ENCODE data around the gene BRF1.

DNA sequence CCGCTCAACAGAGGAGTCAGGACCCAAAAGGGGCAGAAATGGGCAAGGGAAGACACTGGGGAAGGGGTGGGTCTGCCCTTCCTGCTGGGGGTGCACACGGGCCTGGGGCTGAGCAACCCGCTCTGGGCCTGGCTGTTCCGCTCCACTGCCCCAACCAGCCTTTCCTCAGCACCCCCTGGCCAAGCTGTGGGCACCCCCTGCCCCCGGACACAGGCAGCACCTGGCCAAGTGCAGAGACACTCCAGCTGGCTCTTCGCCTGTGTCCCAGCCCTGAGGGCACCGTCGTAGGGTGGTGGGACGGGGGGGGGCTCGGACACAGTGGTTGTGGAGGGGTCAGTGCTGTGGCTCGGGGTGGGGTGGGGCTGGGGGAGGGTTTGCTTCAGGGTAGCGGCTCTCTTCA lies 24.1 kb upstream of the BRF1 start:
- TF ChIP-seq, protein P1, sequence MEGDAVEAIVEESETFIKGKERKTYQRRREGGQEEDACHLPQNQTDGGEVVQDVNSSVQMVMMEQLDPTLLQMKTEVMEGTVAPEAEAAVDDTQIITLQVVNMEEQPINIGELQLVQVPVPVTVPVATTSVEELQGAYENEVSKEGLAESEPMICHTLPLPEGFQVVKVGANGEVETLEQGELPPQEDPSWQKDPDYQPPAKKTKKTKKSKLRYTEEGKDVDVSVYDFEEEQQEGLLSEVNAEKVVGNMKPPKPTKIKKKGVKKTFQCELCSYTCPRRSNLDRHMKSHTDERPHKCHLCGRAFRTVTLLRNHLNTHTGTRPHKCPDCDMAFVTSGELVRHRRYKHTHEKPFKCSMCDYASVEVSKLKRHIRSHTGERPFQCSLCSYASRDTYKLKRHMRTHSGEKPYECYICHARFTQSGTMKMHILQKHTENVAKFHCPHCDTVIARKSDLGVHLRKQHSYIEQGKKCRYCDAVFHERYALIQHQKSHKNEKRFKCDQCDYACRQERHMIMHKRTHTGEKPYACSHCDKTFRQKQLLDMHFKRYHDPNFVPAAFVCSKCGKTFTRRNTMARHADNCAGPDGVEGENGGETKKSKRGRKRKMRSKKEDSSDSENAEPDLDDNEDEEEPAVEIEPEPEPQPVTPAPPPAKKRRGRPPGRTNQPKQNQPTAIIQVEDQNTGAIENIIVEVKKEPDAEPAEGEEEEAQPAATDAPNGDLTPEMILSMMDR (IDR thresholded peaks at IDR 0.05): no peak
- no peak for TF ChIP-seq KAT7 (CRISPR knock-in tag; IDR thresholded peaks at IDR 0.05; ENCODE audit: borderline replicate concordance)
- TF ChIP-seq, protein P2, sequence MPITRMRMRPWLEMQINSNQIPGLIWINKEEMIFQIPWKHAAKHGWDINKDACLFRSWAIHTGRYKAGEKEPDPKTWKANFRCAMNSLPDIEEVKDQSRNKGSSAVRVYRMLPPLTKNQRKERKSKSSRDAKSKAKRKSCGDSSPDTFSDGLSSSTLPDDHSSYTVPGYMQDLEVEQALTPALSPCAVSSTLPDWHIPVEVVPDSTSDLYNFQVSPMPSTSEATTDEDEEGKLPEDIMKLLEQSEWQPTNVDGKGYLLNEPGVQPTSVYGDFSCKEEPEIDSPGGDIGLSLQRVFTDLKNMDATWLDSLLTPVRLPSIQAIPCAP (CRISPR knock-in tag; IDR thresholded peaks at IDR 0.05): no peak
- TF ChIP-seq FOXJ3 (CRISPR knock-in tag; IDR thresholded peaks at IDR 0.05; ENCODE audit: borderline replicate concordance): no peak

Measured in WTC11 (cell line).